GM19438 (cell line): Measurements from ENCODE around the gene ZNF646.
A peak's percentile ranks its signal among the peaks of the same experiment; 100 is the strongest.

Source experiments
- ATAC-seq: cut with Tn5 transposase; IDR thresholded peaks from one replicate; pipeline ENCODE4 v1.9.1; 2021; ENCODE audit warnings: low read depth; ENCODE audit not compliant: unreplicated experiment

The ZNF646 gene, protein sequence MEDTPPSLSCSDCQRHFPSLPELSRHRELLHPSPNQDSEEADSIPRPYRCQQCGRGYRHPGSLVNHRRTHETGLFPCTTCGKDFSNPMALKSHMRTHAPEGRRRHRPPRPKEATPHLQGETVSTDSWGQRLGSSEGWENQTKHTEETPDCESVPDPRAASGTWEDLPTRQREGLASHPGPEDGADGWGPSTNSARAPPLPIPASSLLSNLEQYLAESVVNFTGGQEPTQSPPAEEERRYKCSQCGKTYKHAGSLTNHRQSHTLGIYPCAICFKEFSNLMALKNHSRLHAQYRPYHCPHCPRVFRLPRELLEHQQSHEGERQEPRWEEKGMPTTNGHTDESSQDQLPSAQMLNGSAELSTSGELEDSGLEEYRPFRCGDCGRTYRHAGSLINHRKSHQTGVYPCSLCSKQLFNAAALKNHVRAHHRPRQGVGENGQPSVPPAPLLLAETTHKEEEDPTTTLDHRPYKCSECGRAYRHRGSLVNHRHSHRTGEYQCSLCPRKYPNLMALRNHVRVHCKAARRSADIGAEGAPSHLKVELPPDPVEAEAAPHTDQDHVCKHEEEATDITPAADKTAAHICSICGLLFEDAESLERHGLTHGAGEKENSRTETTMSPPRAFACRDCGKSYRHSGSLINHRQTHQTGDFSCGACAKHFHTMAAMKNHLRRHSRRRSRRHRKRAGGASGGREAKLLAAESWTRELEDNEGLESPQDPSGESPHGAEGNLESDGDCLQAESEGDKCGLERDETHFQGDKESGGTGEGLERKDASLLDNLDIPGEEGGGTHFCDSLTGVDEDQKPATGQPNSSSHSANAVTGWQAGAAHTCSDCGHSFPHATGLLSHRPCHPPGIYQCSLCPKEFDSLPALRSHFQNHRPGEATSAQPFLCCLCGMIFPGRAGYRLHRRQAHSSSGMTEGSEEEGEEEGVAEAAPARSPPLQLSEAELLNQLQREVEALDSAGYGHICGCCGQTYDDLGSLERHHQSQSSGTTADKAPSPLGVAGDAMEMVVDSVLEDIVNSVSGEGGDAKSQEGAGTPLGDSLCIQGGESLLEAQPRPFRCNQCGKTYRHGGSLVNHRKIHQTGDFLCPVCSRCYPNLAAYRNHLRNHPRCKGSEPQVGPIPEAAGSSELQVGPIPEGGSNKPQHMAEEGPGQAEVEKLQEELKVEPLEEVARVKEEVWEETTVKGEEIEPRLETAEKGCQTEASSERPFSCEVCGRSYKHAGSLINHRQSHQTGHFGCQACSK (N-terminal part only)

DNA sequence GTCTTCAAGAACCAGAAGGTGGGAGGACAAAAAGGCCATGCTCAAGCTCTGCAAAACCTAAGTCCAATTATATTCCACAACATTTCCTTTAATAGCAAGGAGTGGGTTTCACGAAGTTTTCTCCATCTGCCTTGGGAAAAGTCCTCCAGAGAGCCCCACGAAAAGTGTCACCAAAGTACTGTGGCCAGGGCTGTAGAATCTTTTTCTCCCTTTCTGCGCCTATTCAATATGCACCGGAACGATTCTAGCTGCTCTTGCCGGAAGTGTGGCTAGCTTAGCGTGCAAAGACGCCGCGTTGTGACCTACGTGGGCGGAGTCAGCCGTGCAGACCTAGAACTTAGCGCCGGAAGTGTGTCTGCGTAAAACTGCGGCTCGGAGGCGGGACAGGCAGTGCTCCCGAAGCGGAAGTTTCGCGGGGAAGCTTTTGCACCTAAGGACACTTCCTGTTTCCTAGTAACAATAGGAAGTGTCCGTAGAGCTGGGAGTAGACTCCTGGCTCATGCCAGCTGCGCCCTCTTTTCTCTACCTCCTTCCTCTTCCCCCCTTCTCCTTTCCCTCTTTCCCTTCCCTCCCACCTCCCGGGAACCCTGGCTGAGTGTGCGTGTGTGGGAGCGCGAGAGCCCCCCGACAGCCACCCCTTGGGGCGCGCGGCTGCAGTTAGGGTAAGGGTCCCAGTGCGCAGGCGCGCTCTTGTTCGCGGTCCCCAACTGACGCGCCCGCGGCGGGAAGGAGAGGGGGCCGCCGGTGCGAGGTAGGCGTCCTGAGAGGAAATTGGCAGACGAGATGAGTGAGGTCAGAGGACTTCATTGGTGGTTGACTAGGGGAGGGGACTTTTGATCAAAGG lies at the start of gene ZNF646, which contains the start of gene ZNF668:
Gene ZNF646, plus strand, starts transcription at position 453 of the 844 bp plus-strand sequence. CDS start 1,903 bp downstream, outside the sequence.
Gene ZNF668, minus strand, starts transcription at position 271 of the 844 bp plus-strand sequence. CDS start 9,781 bp downstream, outside the sequence.
- ATAC-seq, result peak; percentile 70

DNA sequence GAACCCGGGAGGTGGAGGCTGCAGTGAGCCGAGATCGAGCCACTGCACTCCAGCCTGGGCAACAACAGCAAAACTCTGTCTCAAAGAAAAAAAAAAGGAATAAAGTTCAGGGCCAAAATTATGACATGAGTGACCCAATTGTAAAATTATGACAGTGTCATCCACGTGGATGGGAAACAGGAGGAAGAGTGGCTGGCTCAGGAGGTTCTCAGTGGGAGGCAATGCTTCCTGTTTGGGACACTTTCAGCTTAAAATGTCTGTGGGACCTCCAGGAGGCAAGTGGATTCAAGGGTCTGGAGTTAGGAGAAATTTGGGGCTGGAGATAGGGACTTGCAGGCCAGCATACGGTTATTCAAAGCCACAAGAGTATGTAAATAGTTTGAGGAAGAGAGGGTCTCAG lies 48.9 kb upstream of the ZNF646 start:
- ATAC-seq, result no peak

DNA sequence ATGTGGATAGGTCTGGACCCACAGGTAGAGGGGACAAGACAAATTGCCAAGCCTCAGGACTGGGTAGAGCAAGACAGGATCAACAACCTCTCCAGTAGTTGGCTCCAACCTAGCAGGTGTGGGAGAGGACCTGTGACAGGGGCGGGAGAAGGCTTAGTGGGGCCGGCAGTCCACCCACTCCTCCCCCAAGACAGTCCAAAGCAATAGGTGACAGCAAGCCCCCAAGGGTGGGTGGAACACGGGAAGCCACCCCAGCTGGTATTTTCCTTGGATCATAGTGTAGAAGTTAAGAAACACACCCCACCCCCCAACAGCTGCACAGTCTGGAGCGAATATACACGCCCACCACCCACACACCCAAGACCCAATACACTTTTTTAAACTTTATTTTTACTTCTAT lies 45.0 kb upstream of the ZNF646 start:
- ATAC-seq, result no peak

DNA sequence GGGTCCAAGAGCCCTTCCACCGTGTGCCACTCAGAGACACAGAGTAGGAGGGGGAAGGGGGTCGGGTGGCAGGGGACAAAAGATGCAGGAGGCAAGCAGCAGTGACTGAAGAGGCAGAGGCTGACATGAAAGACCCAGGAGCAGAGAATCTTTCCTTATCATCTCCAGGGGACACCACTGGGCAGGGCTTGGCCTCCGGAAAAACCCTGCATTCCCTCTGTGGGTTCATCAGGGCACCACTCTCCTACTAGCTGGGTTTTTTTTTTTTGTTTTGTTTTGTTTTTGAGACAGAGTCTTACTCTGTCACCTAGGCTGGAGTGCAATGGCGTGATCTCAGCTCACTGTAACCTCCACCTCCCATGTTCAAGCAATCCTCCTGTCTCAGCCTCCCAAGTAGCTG lies 42.9 kb upstream of the ZNF646 start:
- no peak for ATAC-seq

DNA sequence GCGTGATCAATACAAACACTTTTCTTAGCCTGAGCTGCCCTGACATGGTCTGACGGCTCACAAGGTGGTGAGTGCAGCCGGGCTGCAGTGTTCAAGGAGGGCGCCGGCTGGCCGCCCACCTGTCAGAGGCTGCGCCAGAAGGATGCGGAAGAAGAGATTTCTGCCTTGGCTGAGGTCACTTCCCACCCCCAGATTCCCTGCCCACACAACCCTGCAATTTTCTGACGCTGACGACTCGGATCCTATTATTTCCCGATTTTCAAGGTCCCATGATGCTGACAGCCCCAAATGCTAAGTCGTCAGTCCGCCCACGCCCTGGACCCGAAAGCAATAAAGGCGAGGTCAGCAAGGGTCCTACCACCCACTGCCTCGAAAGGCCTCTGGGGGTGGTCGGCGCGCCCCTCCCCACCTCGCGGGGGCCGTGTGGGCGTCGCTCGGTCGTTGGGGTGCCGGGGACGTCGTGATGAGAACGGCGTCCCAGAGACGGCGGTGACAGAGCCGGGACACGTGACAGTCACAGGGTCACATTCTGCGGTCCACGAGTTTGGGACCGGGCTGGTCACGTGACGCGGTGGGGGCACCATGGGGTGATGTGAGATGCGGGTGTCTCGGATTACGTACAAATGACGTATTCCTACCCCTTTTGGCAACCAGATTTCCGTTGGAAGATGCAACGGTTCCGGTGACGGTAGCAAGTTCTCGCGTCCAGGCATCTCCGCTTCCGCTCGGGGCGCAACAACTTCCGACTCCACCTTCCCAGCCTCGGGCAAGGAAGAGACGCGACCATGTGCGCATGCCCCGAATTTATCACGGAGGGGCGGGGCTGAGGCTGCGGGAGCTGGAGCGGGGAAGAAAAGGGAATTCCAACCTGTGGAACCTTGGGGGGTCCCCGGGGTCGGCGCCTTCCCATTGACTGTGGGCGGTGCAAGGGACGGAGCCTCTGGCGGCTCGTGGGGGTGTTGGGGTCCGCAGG lies 41.2 kb upstream of the ZNF646 start, which contains the start of gene STX4:
Gene STX4, plus strand, starts transcription at position 823 of the 973 bp plus-strand sequence. CDS start 248 bp downstream, outside the sequence.
- ATAC-seq, result peak; percentile 76

DNA sequence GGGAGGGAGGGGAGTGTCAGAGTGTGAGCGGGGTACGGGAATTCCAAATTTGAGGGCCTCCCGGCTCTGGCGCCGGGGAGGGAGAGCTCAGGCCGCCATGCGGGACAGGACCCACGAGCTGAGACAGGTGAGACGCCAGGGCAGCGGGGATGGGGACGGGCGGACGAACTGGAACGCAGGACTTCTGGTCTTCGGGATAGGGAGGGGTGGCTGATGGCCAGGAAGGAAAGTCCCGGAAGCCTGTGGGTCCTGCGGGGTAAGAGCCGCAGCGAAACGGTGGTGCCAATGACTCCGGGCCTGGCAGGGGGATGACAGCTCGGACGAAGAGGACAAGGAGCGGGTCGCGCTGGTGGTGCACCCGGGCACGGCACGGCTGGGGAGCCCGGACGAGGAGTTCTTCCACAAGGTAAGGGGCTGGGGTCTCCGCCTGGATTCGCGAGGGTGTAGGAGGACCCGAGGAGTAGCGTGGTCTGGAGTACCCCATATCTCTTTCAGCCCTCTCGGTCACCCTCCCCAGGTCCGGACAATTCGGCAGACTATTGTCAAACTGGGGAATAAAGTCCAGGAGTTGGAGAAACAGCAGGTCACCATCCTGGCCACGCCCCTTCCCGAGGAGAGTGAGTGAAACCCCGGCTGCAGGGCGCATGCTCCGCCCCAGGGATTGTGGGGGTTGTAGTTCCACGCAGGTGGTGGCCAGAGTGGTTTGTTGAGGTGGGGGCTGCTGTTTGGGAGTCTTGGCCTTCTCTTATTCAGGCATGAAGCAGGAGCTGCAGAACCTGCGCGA lies 40.3 kb upstream of the ZNF646 start:
- peak; percentile 39 for ATAC-seq

DNA sequence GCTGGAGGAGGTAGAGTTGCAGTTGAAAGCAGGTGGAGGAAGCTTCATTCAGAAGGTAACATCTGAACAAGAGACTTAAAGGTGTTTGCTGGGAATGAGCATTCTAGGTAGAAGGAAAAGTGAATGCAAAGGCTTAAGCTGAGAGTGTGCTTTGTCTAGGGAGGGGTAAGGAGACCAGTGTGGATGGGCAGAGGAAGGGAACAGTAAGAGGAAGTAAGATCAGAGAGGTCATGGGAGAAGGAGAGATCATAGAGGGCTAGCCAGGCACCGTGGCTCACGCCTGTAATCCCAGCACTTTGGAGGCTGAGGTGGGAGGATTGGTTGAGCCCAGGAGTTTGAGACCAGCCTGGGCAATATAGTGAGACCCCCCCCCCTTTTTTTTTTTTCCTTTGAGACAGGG lies 37.5 kb upstream of the ZNF646 start:
- ATAC-seq, result no peak

DNA sequence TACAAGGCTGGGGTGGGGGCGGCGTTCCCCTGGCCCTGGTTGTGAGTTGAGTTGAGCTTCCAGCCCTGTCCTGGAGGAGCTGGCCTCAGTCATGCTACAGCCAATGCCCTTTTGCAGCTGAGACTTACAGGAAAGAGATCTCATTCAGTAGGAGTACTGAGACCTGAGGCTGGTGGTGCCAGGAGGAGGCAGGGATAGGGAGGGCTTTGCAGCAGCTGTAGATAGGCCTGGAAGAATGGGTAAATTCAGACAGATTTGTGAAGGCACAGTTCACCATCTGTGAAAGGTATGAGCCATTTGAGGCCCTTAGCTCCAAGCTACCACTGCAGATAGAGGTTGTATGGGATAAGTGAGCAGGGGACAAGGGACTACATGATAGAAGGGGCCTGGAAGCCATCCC lies 35.2 kb upstream of the ZNF646 start:
- ATAC-seq, result no peak

DNA sequence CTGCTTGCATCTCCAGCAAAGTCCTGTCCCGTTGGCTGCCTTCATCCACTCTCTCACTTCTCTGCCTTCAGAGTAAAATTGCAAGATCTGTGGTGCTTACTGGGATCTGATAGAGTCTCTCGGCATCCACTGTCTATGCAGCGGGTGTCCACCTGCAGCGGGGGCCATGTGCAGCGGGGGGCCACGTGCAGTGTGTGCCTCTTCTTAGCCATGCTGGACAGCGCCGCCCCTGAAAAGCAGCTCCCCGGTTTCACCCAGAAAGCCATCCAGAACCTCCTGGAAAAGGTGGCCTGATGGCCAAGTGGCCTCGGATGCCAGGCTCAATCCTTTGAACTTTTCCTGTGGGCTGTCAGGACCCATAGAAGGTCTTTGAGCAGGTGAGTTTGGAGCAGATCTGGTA lies 31.4 kb upstream of the ZNF646 start:
- ATAC-seq, result no peak

DNA sequence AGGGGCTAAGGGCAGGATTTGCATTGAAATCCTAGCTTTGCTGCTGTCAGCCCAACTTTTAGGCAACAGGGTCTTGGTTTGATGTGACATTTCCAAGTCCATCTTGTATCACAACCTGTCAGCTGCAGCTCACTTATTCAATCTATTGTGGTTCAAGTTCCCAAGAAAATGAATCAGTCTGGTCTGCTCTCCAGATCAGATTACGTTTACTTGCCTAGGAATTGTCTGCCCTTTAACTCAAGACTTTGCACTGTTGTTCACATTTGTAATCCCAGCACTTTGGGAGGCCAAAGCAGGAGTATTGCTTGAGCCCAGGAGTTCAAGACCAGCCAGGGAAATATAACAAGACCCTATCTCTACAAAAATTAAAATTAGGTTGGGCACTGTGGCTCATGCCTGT lies 30.9 kb upstream of the ZNF646 start:
- ATAC-seq, result no peak

DNA sequence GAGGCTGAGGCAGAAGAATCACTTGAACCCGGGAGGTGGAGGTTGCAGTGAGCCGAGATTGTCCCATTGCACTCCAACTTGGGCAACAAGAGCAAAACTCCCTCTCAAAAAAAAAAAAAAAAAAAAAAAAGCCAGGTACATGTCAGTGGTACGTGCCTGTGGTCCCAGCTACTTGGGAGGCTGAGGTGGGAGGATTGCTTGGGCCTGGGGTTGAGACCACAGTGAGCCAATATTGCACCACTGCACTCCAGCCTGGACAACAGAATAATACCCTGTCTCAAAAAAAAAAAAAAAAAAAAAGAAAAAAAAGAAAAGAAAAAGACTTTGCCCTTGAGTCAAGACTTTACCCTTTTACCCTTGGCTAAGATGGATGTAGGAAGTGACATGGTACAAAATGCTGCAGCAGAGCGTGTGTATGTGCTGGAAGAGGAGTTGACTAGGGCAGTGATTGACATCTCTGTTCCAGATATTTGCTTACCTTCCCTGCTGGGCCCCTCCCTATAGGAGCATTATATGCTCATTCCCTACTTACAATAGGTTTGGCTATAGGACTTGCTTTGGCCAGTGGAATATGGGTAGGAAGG lies 30.2 kb upstream of the ZNF646 start:
- ATAC-seq, result no peak

DNA sequence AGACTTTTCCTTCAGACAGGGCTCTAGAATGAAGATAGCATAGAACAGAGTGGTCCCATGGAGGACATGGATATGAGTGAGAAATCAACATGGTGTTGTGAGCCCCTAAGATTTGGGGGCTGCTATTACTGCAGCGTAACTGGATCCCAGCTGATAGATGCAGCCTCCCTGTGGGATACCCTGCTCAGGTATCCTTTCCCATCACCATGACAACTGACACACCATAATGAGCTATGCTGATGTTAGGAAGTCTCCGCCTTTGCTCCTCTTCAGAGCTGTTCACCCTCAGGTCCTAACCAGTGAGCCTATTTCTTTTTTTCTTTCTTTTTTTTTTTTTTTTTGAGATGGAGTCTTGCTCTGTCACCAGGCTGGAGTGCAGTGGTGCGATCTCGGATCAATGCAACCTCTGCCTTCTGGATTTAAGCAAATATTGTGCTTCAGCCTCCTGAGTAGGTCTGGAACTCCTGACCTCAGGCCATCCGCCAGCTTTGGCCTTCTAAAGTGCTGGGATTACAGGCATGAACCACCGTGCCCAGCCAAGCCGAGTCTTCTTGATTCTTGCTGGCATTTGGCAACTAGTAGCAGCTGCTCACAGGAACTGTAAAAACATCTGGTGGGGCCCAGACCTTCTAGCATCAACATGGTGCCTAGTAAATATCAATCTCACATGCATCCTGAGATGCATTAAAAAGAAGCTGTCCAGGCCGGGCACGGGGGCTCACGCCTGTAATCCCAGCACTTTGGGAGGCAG lies 23.8 kb upstream of the ZNF646 start:
- ATAC-seq, result no peak

DNA sequence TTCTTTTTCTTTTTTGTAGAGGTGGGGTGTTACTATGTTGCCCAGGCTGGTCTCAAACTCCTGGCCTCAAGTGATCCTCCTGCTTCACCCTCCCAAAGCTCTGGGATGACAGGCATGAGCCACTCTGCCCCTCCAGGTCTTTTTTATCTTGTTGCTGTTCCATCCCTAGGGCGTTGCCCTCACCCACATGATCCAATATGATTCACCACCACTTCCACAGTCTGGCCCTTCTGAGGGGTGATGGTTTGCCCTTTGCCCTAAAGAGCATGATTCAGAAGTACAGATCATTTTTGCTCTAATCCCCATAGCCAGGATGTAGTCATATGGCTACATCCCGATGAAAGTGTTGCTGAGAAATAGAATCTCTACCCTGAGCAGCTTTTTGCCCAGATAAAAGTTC lies 22.1 kb upstream of the ZNF646 start:
- no peak for ATAC-seq

DNA sequence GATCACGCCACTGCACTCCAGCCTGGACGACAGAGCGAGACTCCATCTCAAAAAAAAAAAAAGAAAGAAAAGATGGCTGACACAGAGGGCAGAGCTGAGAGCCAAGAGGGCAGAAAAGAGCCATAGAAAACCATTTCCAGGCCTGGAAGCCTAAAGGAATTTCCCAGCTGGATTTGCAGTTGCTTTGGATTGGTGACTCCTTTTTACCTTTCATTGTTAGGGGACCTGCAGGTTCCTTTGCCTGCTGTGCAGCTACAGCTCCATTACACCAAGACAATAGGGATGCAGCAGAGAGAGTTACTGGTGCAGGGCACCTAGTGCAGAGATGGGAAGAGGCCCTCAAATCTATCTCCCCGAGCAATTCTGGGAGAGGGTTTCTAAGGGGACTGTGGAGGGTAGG lies 18.6 kb upstream of the ZNF646 start:
- no peak for ATAC-seq

DNA sequence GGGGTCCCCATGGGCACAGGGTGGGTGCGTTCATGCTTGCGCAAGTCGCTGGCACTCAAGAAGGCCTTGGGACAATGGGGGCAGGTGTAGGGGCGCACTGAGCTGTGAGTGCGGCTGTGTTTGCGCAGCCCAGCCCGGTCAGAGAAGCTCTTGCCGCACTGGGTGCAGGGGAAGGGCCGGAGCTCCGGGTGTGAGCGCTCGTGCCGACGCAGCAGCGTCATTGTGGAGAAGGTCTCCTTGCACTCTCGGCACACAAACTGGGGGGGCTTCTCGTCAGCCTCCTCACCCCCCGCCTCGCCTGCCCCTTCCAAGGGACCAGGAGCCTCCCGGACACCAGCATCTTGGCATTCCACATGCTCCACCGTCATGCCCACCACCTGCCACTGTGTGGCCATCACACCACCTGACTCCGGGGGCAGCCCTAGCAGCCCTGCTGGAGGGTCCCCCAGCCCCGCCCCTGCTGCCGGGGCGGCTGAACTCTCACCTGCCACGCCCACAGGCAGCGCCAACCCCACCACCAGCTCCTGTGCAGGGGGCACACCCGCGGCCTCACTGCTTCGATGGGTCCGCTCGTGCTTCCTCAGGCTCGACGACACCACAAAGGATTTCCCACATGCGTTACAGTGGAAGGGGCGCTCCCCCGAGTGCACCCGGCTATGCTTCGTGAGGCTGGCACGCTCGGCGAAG lies 13.0 kb upstream of the ZNF646 start:
- no peak for ATAC-seq

DNA sequence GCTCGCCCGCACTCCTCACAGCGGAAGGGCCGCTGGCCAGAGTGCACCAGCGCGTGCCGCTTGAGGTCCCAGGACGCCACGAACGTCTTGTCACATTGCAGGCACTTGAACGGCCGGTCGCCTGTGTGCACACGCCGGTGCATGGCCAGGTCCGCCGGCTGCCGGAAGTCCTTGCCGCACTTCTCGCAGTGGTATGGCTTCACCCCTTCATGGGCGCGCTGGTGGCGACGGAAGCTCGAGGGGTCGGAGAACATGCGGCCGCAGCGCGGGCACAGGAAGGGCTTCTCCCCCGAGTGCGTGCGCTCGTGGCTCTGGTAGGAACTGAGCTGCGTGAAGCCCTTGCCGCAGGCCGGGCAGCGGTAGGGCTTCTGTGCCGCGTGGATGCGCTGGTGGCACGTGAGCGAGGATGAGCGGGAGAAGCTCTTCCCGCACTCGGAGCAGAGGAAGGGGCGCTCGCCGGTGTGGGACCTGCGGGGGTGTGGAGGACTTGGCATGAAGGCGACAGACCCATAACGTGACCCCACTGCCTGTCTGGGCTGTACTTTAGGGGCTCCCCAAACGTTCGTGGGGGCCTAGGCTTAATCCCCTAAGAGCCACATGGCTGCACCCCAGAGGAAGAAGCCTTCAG lies 12.3 kb upstream of the ZNF646 start:
- no peak for ATAC-seq
